Right renal pelvis (tissue), 4 donors: ENCODE results near the gene UQCRHL. TPM values are rescaled to one million over a fixed set of nuclear protein-coding genes. Genes with fewer than 3 reads are reported as not detected.

Source experiments
- DNase-seq, 4 donors: peaks; one replicate each; pipeline ENCODE4 v3.0.0-alpha.2; 2013; ENCODE audit warnings: low read depth in 4 of 4, low spot score in 3 of 4, missing footprints in 1 of 4
- polyA plus RNA-seq, 4 donors: library from polyadenylated mRNA; unstranded; fragments of 120-200 nt; gene quantifications; one replicate each; pipeline ENCODE4 v1.2.1, GENCODE V29; 2013; ENCODE audit not compliant: insufficient read length in 4 of 4

UQCRHL gene
- polyA plus RNA-seq, 4 donors = 0.90 to 1.9 (median 1.5) TPM

DNA sequence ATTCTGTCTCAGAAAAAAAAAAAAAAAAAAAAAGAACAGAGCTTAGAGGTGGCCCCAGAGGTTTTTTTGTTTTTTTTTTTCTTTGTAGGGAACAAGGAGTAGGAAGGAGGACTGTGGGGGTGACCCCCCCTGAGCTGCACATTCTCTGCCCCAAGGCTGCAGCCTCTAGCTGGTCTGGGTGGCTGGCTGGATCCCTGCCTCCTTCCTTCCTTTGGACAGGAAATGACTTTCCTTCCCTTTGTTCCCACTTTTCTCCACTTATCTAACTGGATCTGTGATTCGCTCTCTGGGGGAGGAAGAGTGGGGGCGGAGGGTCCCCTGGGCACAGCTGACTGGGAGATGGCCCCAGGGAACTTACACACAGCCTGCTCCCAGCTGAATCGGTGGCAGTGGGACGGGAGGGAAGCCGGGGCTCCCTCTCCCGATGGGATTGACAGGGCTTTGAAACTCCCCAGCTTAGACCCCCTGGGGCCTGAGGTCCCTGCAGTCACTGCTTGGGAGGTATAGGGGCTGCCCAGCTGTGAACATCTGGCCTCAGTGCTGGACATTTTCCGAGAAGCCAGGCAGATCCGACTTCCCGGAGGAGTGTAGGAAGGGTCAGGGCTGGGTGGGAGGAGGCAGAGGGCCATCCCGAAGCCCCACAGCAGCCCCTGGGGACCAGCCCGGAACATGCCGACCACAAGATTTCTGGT is 46.8 kb downstream of the UQCRHL start:
- peak in 2 of 4 donors; percentile 69 to 70 for DNase-seq

DNA sequence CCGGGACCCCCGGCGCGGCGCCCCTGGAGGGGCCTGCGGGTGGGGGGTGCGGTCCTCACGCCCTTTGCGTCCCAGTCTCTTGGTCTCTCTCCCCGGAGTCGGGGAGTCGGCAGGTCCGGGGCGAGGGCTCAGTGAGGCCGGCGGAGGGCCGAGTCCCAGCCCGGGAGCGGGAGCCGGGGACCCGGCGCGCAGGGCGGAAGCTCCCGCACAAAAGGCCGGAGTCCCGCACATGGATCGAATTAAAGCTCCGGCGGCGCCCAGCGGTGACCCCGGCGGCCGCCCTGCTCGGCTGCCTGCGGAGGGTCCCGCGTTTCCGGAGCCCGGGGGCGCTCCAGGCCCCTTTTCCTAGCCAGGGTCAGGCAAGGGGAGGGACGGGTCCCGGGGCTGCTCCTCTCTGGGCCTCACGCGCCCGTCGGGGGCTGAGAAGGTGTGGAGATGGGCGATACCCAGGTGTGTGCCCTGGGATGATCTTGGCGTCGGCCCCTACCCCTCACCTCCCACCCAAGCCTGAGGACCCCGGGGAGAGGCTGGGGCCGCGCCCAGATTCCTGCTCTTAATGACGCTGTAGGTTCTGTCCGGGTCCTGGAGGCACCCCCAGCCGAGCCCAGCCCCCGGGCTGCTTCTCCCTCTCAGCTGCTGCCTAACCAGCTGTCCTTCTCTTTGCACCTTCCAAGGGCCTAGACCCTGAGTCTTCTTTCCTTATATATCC is 48.3 kb downstream of the UQCRHL start:
- DNase-seq = no peak

DNA sequence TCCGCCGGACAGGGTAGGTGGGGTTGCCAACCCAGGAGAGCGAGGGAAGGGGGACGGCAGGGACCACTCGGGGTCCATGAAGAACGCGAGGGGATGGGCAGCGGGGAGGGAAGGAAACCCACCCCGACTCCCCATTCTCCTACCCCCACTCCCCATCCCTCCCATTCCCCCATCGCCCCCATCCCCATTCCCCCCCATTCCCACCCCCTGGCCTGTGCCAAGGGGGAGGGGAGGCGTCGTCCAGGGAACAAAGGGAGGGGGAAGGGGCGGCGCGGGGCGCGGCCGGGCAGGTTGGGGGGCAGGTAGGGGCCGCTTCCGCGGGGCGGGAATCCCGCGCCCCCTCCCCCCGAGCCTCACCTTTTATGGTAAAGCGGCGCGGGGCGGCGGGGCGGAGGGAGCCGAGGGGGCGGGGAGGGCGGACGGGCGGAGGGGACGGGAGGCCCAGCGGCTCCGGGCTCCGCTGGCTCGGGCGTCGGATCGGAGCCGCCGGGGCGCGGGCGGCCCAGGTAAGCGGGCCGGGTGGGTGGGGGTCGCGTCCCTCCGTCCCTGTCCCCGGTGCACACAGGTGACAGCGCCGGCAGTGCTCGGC is 49.0 kb downstream of the UQCRHL start, which contains the start of gene FBLIM1:
FBLIM1 (plus strand) TSS at position 453 of the 589 bp plus-strand sequence. CDS start 6,189 bp downstream, outside the sequence.
- no peak for DNase-seq

DNA sequence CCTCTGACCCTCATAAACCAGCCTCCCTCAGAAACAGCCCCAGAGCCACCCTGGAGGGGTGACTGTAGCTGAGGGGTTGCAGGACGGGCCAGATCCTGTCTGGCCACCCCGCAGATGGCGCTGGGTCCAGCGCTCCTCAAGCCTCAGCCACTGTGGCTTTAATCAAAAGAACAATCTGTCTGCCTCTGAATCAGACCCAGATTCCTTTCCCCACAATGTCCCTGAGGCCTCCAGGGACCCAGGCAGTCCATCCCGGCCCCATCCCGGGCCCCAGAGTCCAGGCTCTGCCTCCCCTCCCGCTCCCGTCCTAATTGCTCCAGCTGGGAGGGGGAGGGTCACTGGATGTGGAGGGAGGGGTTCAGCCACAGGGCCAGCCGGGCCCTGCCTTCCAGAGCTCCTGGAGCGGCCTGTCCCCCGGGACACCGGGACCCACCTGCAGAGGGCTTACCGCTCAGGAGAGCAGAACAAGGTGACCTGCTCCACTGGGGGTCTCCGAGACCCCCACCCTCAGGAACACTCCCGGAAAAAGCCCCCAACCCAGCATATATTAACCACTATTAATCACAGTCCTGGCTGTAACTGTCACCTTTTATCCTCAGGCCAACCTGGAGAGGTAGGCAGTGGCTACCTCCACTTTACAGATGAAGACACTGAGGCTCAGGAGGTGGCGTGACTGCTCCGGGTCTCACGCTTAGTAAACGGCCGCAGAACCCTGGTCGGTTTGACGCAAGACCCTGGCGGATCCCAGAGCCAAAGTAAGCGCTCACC is 49.7 kb downstream of the UQCRHL start:
- DNase-seq = no peak

Other genes with a start within 250 kb of the UQCRHL start
- 10 to 100 TPM; 24.8 to 39.3 (median 31.3) TPM for gene AGMAT, start 222.6 kb downstream of the UQCRHL start, polyA plus RNA-seq
- gene DDI2, start 190.2 kb downstream of the UQCRHL start, polyA plus RNA-seq = 10 to 100 TPM; 18.4 to 22.2 (median 19.4) TPM
- gene PLEKHM2, start 123.3 kb downstream of the UQCRHL start, polyA plus RNA-seq = 10 to 100 TPM; 41.0 to 48.9 (median 45.5) TPM
- 1 to 10 TPM; 2.2 to 3.1 (median 2.6) TPM for gene SLC25A34, start 71.4 kb downstream of the UQCRHL start, polyA plus RNA-seq
- gene TMEM82, start 65.2 kb downstream of the UQCRHL start, polyA plus RNA-seq = 1 to 10 TPM; 2.8 to 6.1 (median 3.2) TPM
- gene FBLIM1, start 48.9 kb downstream of the UQCRHL start, polyA plus RNA-seq = 10 to 100 TPM; 52.0 to 60.6 (median 56.7) TPM
- gene SPEN, start 40.1 kb upstream of the UQCRHL start, polyA plus RNA-seq = 10 to 100 TPM; 50.0 to 60.6 (median 57.7) TPM
- 10 to 100 TPM; 27.7 to 32.2 (median 28.7) TPM for gene ZBTB17, start 168.5 kb upstream of the UQCRHL start, polyA plus RNA-seq
- under 1 TPM in 3 of 4 donors, not detected in 1; 0.07 to 0.12 (median 0.10) TPM for gene SRARP, start 196.6 kb upstream of the UQCRHL start, polyA plus RNA-seq
- gene HSPB7, start 210.4 kb upstream of the UQCRHL start, polyA plus RNA-seq = 1 to 10 TPM; 4.0 to 5.8 (median 4.4) TPM
- gene CLCNKA, start 214.4 kb upstream of the UQCRHL start, polyA plus RNA-seq = 10 to 100 TPM; 15.6 to 26.9 (median 18.3) TPM
- 10 to 100 TPM; 41.6 to 77.0 (median 57.5) TPM for gene CLCNKB, start 236.1 kb upstream of the UQCRHL start, polyA plus RNA-seq